ENCODE measurements around the gene SLC35E4.

DNA sequence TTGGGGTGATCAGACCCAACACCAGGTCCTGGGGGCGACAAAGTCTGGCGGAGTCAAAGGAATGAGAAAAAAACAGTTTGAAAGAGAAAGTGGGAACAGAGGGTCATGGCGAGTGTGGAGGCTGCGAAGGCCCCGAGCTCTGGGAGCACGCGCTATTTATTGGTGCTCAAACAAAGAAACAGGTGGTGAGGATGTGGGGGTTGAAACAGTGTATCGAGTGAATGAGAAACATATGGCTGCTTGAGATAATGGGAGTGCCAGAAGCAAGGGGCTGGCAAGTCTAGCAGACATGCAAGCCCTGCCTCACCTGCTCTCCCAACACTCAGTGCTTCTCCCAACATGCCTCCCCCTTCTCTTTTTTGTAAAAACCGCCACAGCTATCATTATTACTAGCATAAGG lies 39.9 kb downstream of the SLC35E4 start:
- TF ChIP-seq, protein P1, sequence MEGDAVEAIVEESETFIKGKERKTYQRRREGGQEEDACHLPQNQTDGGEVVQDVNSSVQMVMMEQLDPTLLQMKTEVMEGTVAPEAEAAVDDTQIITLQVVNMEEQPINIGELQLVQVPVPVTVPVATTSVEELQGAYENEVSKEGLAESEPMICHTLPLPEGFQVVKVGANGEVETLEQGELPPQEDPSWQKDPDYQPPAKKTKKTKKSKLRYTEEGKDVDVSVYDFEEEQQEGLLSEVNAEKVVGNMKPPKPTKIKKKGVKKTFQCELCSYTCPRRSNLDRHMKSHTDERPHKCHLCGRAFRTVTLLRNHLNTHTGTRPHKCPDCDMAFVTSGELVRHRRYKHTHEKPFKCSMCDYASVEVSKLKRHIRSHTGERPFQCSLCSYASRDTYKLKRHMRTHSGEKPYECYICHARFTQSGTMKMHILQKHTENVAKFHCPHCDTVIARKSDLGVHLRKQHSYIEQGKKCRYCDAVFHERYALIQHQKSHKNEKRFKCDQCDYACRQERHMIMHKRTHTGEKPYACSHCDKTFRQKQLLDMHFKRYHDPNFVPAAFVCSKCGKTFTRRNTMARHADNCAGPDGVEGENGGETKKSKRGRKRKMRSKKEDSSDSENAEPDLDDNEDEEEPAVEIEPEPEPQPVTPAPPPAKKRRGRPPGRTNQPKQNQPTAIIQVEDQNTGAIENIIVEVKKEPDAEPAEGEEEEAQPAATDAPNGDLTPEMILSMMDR (IDR thresholded peaks at IDR 0.05), result no peak
- TF ChIP-seq EP300 (IDR thresholded peaks at IDR 0.05), result no peak
- no peak for TF ChIP-seq POLR2A (IDR thresholded peaks at IDR 0.05)

Data from tibial nerve (tissue), 4 donors.